ENCODE measurements around the gene TRUB1.

DNA sequence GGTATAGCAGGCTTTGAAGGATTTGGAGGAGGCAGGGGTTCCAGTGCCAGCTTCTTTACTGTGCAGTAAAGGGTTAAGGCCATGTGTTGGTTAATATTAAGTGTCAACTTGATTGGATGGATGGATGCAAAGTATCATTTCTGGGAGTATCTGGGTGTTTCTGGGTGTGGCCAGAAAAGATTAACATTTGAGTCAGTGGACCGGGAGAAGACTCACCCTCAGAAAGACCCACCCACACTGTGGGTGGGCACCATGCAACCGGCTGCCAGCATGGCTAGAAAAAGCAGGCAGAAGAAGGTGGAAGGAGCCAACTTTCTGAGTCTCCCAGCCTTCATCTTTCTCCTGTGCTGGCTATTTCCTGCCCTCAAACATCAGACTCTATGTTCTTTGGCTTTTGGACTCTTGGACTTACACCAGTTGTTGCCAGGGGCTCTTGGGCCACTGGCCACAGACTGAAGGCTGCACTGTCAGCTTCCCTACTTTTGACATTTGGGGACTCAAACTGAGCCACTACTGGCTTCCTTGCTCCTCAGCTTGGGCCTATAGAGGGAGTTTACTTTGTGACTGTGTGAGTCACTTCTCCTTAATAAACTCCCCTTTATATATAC lies 6.8 kb upstream of the TRUB1 start:
- TF ChIP-seq, protein P1, sequence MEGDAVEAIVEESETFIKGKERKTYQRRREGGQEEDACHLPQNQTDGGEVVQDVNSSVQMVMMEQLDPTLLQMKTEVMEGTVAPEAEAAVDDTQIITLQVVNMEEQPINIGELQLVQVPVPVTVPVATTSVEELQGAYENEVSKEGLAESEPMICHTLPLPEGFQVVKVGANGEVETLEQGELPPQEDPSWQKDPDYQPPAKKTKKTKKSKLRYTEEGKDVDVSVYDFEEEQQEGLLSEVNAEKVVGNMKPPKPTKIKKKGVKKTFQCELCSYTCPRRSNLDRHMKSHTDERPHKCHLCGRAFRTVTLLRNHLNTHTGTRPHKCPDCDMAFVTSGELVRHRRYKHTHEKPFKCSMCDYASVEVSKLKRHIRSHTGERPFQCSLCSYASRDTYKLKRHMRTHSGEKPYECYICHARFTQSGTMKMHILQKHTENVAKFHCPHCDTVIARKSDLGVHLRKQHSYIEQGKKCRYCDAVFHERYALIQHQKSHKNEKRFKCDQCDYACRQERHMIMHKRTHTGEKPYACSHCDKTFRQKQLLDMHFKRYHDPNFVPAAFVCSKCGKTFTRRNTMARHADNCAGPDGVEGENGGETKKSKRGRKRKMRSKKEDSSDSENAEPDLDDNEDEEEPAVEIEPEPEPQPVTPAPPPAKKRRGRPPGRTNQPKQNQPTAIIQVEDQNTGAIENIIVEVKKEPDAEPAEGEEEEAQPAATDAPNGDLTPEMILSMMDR (IDR thresholded peaks at IDR 0.05; ENCODE audit: extremely low read depth in 1 of 2, insufficient read depth in 1 of 2, low read depth in 1 of 2, low read length in 2 of 2) = no peak
- TF ChIP-seq MYC (IDR thresholded peaks at IDR 0.05; ENCODE audit: low read depth, low read length) (no peak), POLR2A (IDR thresholded peaks at IDR 0.05; ENCODE audit: low read depth, low read length) (no peak)
